OCI-LY3 (cell line): Measurements from ENCODE around the gene TIMP3.

Experiments used
- H2AFZ ChIP-seq: fragments of 200-600, 300-600 bp; shearing (Covaris generic); 2 replicates; pipeline ENCODE4 v1.6.0; 2014; ENCODE audit warnings: antibody characterized with exemption, low read depth, low read length
- H3K27ac ChIP-seq: fragments of 200-600, 300-600 bp; sonication (generic); 2 replicates; pipeline ENCODE4 v1.5.1; 2014; ENCODE audit warnings: mild to moderate bottlenecking, low read length, moderate library complexity, mixed read lengths
- H3K27me3 ChIP-seq: fragments of 200-600, 300-600 bp; sonication (generic); 2 replicates; pipeline ENCODE4 v1.6.1; 2014; ENCODE audit warnings: low read depth, low read length, mixed read lengths
- H3K36me3 ChIP-seq: fragments of 200-600, 300-600 bp; sonication (generic); replicated peaks from 2 replicates; pipeline ENCODE3; 2014; ENCODE audit warnings: low read depth, low read length, mixed read lengths
- H3K4me1 ChIP-seq: fragments of 300-600, 200-600 bp; sonication (generic); 2 replicates; pipeline ENCODE4 v1.6.1; 2014; ENCODE audit warnings: low read length, mixed read lengths
- H3K4me2 ChIP-seq: fragments of 200-600, 300-600 bp; sonication (generic); 2 replicates; pipeline ENCODE4 v1.6.1; 2014; ENCODE audit warnings: low read length, mixed read lengths
- H3K4me3 ChIP-seq: fragments of 300-600, 200-600 bp; sonication (generic); 2 replicates; pipeline ENCODE4 v1.5.1; 2014; ENCODE audit warnings: antibody characterized with exemption, mild to moderate bottlenecking, low read length, moderate library complexity
- H3K79me2 ChIP-seq: fragments of 300-600, 200-600 bp; shearing (Covaris generic); 2 replicates; pipeline ENCODE4 v1.6.1; 2014; ENCODE audit warnings: mild to moderate bottlenecking, low read length, mixed read lengths
- H3K9ac ChIP-seq: fragments of 300-600, 200-600 bp; shearing (Covaris generic); 2 replicates; pipeline ENCODE4 v1.6.0; 2014; ENCODE audit warnings: mild to moderate bottlenecking, low read length, moderate library complexity
- H3K9me3 ChIP-seq: fragments of 200-600, 300-600 bp; shearing (Covaris generic); 2 replicates; pipeline ENCODE4 v1.6.1; 2014; ENCODE audit warnings: low read length, mixed read lengths; ENCODE audit not compliant: insufficient read depth
- H4K20me1 ChIP-seq: fragments of 200-600, 300-600 bp; sonication (generic); 2 replicates; pipeline ENCODE4 v1.6.1; 2016; ENCODE audit warnings: low read length, mixed read lengths; ENCODE audit not compliant: insufficient read depth
- CTCF ChIP-seq: fragments of 200-600, 300-600 bp; sonication (generic); IDR thresholded peaks from 2 replicates; pipeline ENCODE4 v1.5.1; 2014; ENCODE audit warnings: antibody characterized with exemption, low read length, low read depth
- EZH2phosphoT487 ChIP-seq: fragments of 200-600 bp; shearing (Covaris generic); IDR thresholded peaks from 2 replicates; pipeline ENCODE4 v1.6.1; 2018; ENCODE audit warnings: antibody characterized with exemption, mixed run types, low read depth

Gene TIMP3

GRCh38 chr22:32839831-32840584, 38.5 kb downstream of the TIMP3 start:
- no peaks in the 10 kb centered on the region for H3K79me2 ChIP-seq
- no peak overlapping the region for H3K4me2 ChIP-seq
- TF ChIP-seq EZH2phosphoT487, result no peak
- no peak for TF ChIP-seq CTCF
- H3K4me1 ChIP-seq, result no peaks in the 10 kb centered on the region
- H3K9me3 ChIP-seq, result no peaks in the 10 kb centered on the region
- no peak overlapping the region for H3K9ac ChIP-seq
- H4K20me1 ChIP-seq, result no peaks in the 10 kb centered on the region
- no peaks in the 10 kb centered on the region for H3K36me3 ChIP-seq
- peaks cover 52% of the 10 kb centered on the region for H3K27me3 ChIP-seq
- no peak overlapping the region for H3K4me3 ChIP-seq
- no peak overlapping the region for H3K27ac ChIP-seq
- H2AFZ ChIP-seq, result no peak overlapping the region

GRCh38 chr22:32841175-32841574, 39.7 kb downstream of the TIMP3 start:
- H3K4me1 ChIP-seq, result no peaks in the 10 kb centered on the region
- no peak overlapping the region for H2AFZ ChIP-seq
- H3K4me3 ChIP-seq, result no peak overlapping the region
- no peak overlapping the region for H3K27ac ChIP-seq
- H3K36me3 ChIP-seq, result no peaks in the 10 kb centered on the region
- H3K27me3 ChIP-seq, result peaks cover 52% of the 10 kb centered on the region
- H3K9me3 ChIP-seq, result no peaks in the 10 kb centered on the region
- H3K4me2 ChIP-seq, result no peak overlapping the region
- no peak overlapping the region for H3K9ac ChIP-seq
- TF ChIP-seq CTCF (no peak), EZH2phosphoT487 (no peak)
- no peaks in the 10 kb centered on the region for H4K20me1 ChIP-seq
- no peaks in the 10 kb centered on the region for H3K79me2 ChIP-seq

- Histone ChIP-seq H3K36me3 (no peaks in the 10 kb centered on the region), H3K79me2 (no peaks in the 10 kb centered on the region), H3K27me3 (peaks cover 58% of the 10 kb centered on the region), H4K20me1 (no peaks in the 10 kb centered on the region), H3K27ac (no peak overlapping the region), H3K4me2 (no peak overlapping the region), H3K9me3 (no peaks in the 10 kb centered on the region), H3K4me1 (no peaks in the 10 kb centered on the region), H2AFZ (no peak overlapping the region), H3K9ac (no peak overlapping the region), H3K4me3 (no peak overlapping the region)
- TF ChIP-seq CTCF, result no peak
- no peak for TF ChIP-seq EZH2phosphoT487
Measured at GRCh38 chr22:32842486-32842885, 41.0 kb downstream of the TIMP3 start.

GRCh38 chr22:32843300-32843699, 41.8 kb downstream of the TIMP3 start:
- Histone ChIP-seq H3K27me3 (peaks cover 53% of the 10 kb centered on the region), H2AFZ (no peak overlapping the region), H3K36me3 (no peaks in the 10 kb centered on the region), H3K4me3 (no peak overlapping the region), H3K4me2 (no peak overlapping the region), H3K9ac (no peak overlapping the region), H4K20me1 (no peaks in the 10 kb centered on the region), H3K9me3 (no peaks in the 10 kb centered on the region), H3K4me1 (no peaks in the 10 kb centered on the region), H3K27ac (no peak overlapping the region), H3K79me2 (no peaks in the 10 kb centered on the region)
- TF ChIP-seq EZH2phosphoT487, result no peak
- TF ChIP-seq CTCF, result no peak
